B cell (primary cell): ENCODE data around the gene PUM2. TPM values are rescaled to one million over a fixed set of nuclear protein-coding genes. Genes with fewer than 3 reads are reported as not detected.

ENCODE experiments used
- ATAC-seq: fragments of 200-7000 bp; cut with Tn5 transposase; one replicate; pipeline ENCODE4 v1.10.0; 2021; ENCODE audit warnings: low read depth, mild to moderate bottlenecking, moderate number of reproducible peaks, moderate library complexity
- CTCF ChIA-PET: fragments of 350-600 bp; sonication (Branson Sonifier 250); formaldehyde crosslinking; loops from one replicate; lab custom pipeline; 2021; ENCODE audit warnings: antibody characterized with exemption, inconsistent platforms; lab: Charles Lee
- POLR2A ChIA-PET: fragments of 350-600 bp; sonication (Branson Sonifier 250); formaldehyde crosslinking; loops from one replicate; lab custom pipeline; 2021; ENCODE audit warnings: antibody characterized with exemption; lab: Charles Lee
- DNase-seq: peaks from one replicate; pipeline ENCODE4 v3.0.0; 2013
- H2AFZ ChIP-seq: 2 replicates; pipeline ENCODE4 v1.6.1; 2012; ENCODE audit warnings: mild to moderate bottlenecking, low read depth, low read length; ENCODE audit not compliant: insufficient read depth, poor library complexity, severe bottlenecking
- H3K27ac ChIP-seq, 2 donors: 1 replicate in 1 of 2; 2 replicates in 1 of 2; pipeline ENCODE4 v1.5.1; 2012 to 2013; ENCODE audit warnings: low read length in 2 of 2, mild to moderate bottlenecking in 2 of 2, moderate library complexity in 1 of 2
- H3K27me3 ChIP-seq, 4 experiments: fragments of 200-600 bp in 1 of 4; sonication (generic) in 1 of 4; replicated peaks in 1 of 4; 1 replicate in 2 of 4; 2 replicates in 2 of 4; pipeline versions ENCODE4 v1.6.1 to v1.7.0; 2013 to 2016; ENCODE audit warnings: low read length in 3 of 4, mild to moderate bottlenecking in 2 of 4, mixed read lengths in 1 of 4, moderate library complexity in 1 of 4; ENCODE audit not compliant: insufficient read depth in 4 of 4, control insufficient read depth in 3 of 4; ENCODE audit errors: control extremely low read depth in 1 of 4
- H3K36me3 ChIP-seq, 2 experiments: replicated peaks in 1 of 2; 1 replicate in 1 of 2; 2 replicates in 1 of 2; pipeline versions ENCODE4 v1.6.1 to v1.7.1; 2013; ENCODE audit warnings: low read length in 1 of 2; ENCODE audit not compliant: insufficient read depth in 2 of 2, control insufficient read depth in 1 of 2; ENCODE audit errors: control extremely low read depth in 1 of 2, extremely low read depth in 1 of 2
- H3K4me1 ChIP-seq, 2 donors: fragments of 200-600 bp in 1 of 2; sonication (generic) in 1 of 2; 1 replicate in 1 of 2; 2 replicates in 1 of 2; pipeline versions ENCODE4 v1.5.1 to v1.6.1; 2013 to 2017; ENCODE audit warnings: low read length in 2 of 2; ENCODE audit not compliant: control insufficient read depth in 2 of 2, insufficient read depth in 2 of 2
- H3K4me2 ChIP-seq: replicated peaks from 2 replicates; pipeline ENCODE3; 2012; ENCODE audit warnings: mild to moderate bottlenecking, low read depth, low read length; ENCODE audit not compliant: poor library complexity, severe bottlenecking
- H3K4me3 ChIP-seq, 5 experiments: fragments of 200-600 bp in 1 of 5; sonication (generic) in 1 of 5; 1 replicate in 3 of 5; 2 replicates in 2 of 5; pipeline versions ENCODE4 v1.5.1 to v1.7.0; 2011 to 2016; ENCODE audit warnings: low read length in 4 of 5, mild to moderate bottlenecking in 4 of 5, low read depth in 2 of 5, control low read depth in 1 of 5, moderate library complexity in 1 of 5; ENCODE audit not compliant: insufficient read depth in 1 of 5; ENCODE audit errors: control extremely low read depth in 1 of 5, extremely low read depth in 1 of 5
- H3K79me2 ChIP-seq: fragments of 200-600 bp; sonication (generic); one replicate; pipeline ENCODE4 v1.6.0; 2016; ENCODE audit warnings: low read length; ENCODE audit not compliant: control insufficient read depth, insufficient read depth
- H3K9ac ChIP-seq: fragments of 200-600 bp; sonication (generic); 2 replicates; pipeline ENCODE4 v1.6.1; 2017; ENCODE audit warnings: mild to moderate bottlenecking, low read length, moderate library complexity
- H3K9me3 ChIP-seq, 3 donors: one replicate each; pipeline versions ENCODE4 v1.6.1 to v1.7.1; 2013; ENCODE audit warnings: low read length in 2 of 3; ENCODE audit not compliant: control insufficient read depth in 2 of 3, insufficient read depth in 1 of 3; ENCODE audit errors: control extremely low read depth in 1 of 3
- H4K20me1 ChIP-seq: 2 replicates; pipeline ENCODE4 v1.6.0; 2012; ENCODE audit warnings: mild to moderate bottlenecking, low read length; ENCODE audit not compliant: insufficient read depth, control insufficient read depth, poor library complexity, severe bottlenecking
- H3K27ac Mint-ChIP-seq: one replicate; pipeline ENCODE4 v1.8.0; 2021; ENCODE audit warnings: mixed read lengths
- H3K27me3 Mint-ChIP-seq: one replicate; pipeline ENCODE4 v1.8.0; 2021; ENCODE audit warnings: mixed read lengths
- H3K4me1 Mint-ChIP-seq: one replicate; pipeline ENCODE4 v1.8.0; 2021; ENCODE audit warnings: mixed read lengths
- H3K4me3 Mint-ChIP-seq: one replicate; pipeline ENCODE4 v1.8.0; 2021; ENCODE audit warnings: mixed read lengths
- H3K9me3 Mint-ChIP-seq: one replicate; pipeline ENCODE4 v1.8.0; 2022; ENCODE audit warnings: mixed read lengths; ENCODE audit not compliant: insufficient read depth
- CTCF ChIP-seq: fragments of 200-600 bp; IDR thresholded peaks from one replicate; pipeline ENCODE4 v1.8.0; 2022; ENCODE audit warnings: antibody characterized with exemption, mild to moderate bottlenecking
- EZH2 ChIP-seq: IDR thresholded peaks from 2 replicates; pipeline ENCODE4 v1.6.1; 2012; ENCODE audit warnings: borderline replicate concordance, low read depth, mild to moderate bottlenecking, moderate library complexity, low read length; ENCODE audit not compliant: insufficient read depth, poor library complexity, severe bottlenecking
- WGBS: methylation state at CpG from one replicate; pipeline ENCODE4 v1.1.5; 2013; ENCODE audit warnings: missing lambda C conversion rate; ENCODE audit not compliant: insufficient coverage; 5-methylcytosine and 5-hydroxymethylcytosine counted together
- intact Hi-C: fragments of 100-400 bp; cut with micrococcal nuclease; formaldehyde crosslinking; loops from one replicate; pipeline ENCODE4 v1.10.0; 2022
- polyA plus RNA-seq: library from polyadenylated mRNA; depleted of rRNA; stranded (reverse); fragments of >200 nt; gene quantifications from 2 replicates; pipeline ENCODE4 v1.2.3, GENCODE V29; 2012
- total RNA-seq, 2 donors: library from RNA; stranded (reverse); fragments of 120-200 nt in 1 of 2; gene quantifications; 1 replicate in 1 of 2; 2 replicates in 1 of 2; pipeline versions ENCODE4 v1.2.3 to v1.2.4, GENCODE V29; 2013 to 2022

Gene PUM2
- total and polyA plus RNA-seq, 2 donors (not counting 1 experiment from before 2014, with no cell fraction given), result 21.1 to 151 TPM

GRCh38 chr2:20203072-20203471, 147.6 kb downstream of the PUM2 start:
- H3K36me3 ChIP-seq, result no peaks in the 10 kb centered on the region
- H3K9me3 ChIP-seq, result peaks cover 0 to 8% (median 0%) of the 10 kb centered on the region in 3 donors
- ChIA-PET CTCF (no interaction called here), POLR2A (no interaction called here)
- no peaks in the 10 kb centered on the region for H3K4me1 ChIP-seq
- H3K9ac ChIP-seq, result no peak overlapping the region
- no peak overlapping the region for H3K4me3 ChIP-seq
- no peak overlapping the region for H3K4me2 ChIP-seq
- no peaks in the 10 kb centered on the region for H3K9me3 Mint-ChIP-seq
- H3K79me2 ChIP-seq, result no peaks in the 10 kb centered on the region
- H3K27me3 Mint-ChIP-seq, result peaks cover 7% of the 10 kb centered on the region
- WGBS, result 100% methylated on average over 3 of the region's 10 CpGs
- ATAC-seq (no peak), DNase-seq (no peak)
- no peak for TF ChIP-seq CTCF
- TF ChIP-seq EZH2, result no peak
- peaks cover 7% of the 10 kb centered on the region for H3K4me1 Mint-ChIP-seq
- no peak overlapping the region for H3K4me3 Mint-ChIP-seq
- intact Hi-C loops, result no loop called here
- no peaks in the 10 kb centered on the region for H3K27me3 ChIP-seq
- no peak overlapping the region for H3K27ac ChIP-seq
- H2AFZ ChIP-seq, result no peak overlapping the region
- H3K27ac Mint-ChIP-seq, result no peak overlapping the region
- no peaks in the 10 kb centered on the region for H4K20me1 ChIP-seq

- 96% methylated on average over 16 of the region's 17 CpGs for WGBS
- CTCF ChIA-PET, result no interaction called here
- no peaks in the 10 kb centered on the region for H3K79me2 ChIP-seq
- no peaks in the 10 kb centered on the region for H4K20me1 ChIP-seq
- no peak for DNase-seq
- no peak overlapping the region for H3K4me3 ChIP-seq
- no peak for TF ChIP-seq CTCF
- no peak for TF ChIP-seq EZH2
- Mint-ChIP-seq H3K27me3 (peaks cover 7% of the 10 kb centered on the region), H3K9me3 (no peaks in the 10 kb centered on the region), H3K4me1 (peaks cover under 1% of the 10 kb centered on the region), H3K4me3 (no peak overlapping the region), H3K27ac (no peak overlapping the region)
- POLR2A ChIA-PET, result no interaction called here
- no peaks in the 10 kb centered on the region for H3K27me3 ChIP-seq
- intact Hi-C loops, result no loop called here
- no peaks in the 10 kb centered on the region for H3K36me3 ChIP-seq
- H3K4me1 ChIP-seq, result no peaks in the 10 kb centered on the region
- H3K9ac ChIP-seq, result no peak overlapping the region
- ATAC-seq, result no peak
- peaks cover 0 to 8% (median 0%) of the 10 kb centered on the region in 3 donors for H3K9me3 ChIP-seq
- H2AFZ ChIP-seq, result no peak overlapping the region
- H3K4me2 ChIP-seq, result no peak overlapping the region
- H3K27ac ChIP-seq, result no peak overlapping the region
Observed at GRCh38 chr2:20201671-20202070, 149.0 kb downstream of the PUM2 start.
